MM.1S (cell line): Measurements from ENCODE around the gene CDK16.

Experiments
- DNase-seq: peaks from one replicate; pipeline ENCODE4 v3.0.0-alpha.2; 2015
- H2AFZ ChIP-seq: fragments of 300-600 bp; sonication (generic); 2 replicates; pipeline ENCODE4 v1.6.0; 2016; ENCODE audit warnings: antibody characterized with exemption, low read length
- H3F3A ChIP-seq: fragments of 300-600 bp; sonication (generic); 2 replicates; pipeline ENCODE4 v1.6.1; 2016; ENCODE audit warnings: mild to moderate bottlenecking, antibody characterized with exemption, low read length, moderate library complexity, mixed read lengths; ENCODE audit not compliant: insufficient read depth
- H3K27ac ChIP-seq: fragments of 300-600 bp; sonication (generic); 2 replicates; pipeline ENCODE4 v1.5.1; 2016; ENCODE audit warnings: mild to moderate bottlenecking, low read length
- H3K27me3 ChIP-seq: fragments of 300-600 bp; sonication (generic); replicated peaks from 2 replicates; pipeline ENCODE4 v1.6.0; 2016; ENCODE audit warnings: low read length; ENCODE audit not compliant: insufficient read depth
- H3K36me3 ChIP-seq: fragments of 300-600 bp; sonication (generic); replicated peaks from 2 replicates; pipeline ENCODE4 v1.6.1; 2016; ENCODE audit warnings: mild to moderate bottlenecking, low read length, mixed read lengths; ENCODE audit not compliant: insufficient read depth
- H3K4me1 ChIP-seq: fragments of 300-600 bp; sonication (generic); 2 replicates; pipeline ENCODE4 v1.6.1; 2016; ENCODE audit warnings: low read length, mixed read lengths
- H3K4me2 ChIP-seq: fragments of 300-600 bp; sonication (generic); 2 replicates; pipeline ENCODE4 v1.6.0; 2016; ENCODE audit warnings: low read depth, low read length
- H3K4me3 ChIP-seq: fragments of 300-600 bp; sonication (generic); 2 replicates; pipeline ENCODE4 v1.5.1; 2016; ENCODE audit warnings: low read length, mixed read lengths
- H3K79me2 ChIP-seq: fragments of 300-600 bp; sonication (generic); 2 replicates; pipeline ENCODE4 v1.6.1; 2016; ENCODE audit warnings: mixed run types, low read length, mixed read lengths
- H3K9ac ChIP-seq: fragments of 300-600 bp; sonication (generic); 2 replicates; pipeline ENCODE4 v1.6.1; 2016; ENCODE audit warnings: low read length, mixed read lengths
- H3K9me2 ChIP-seq: fragments of 300-600 bp; sonication (generic); replicated peaks from 2 replicates; pipeline ENCODE4 v1.6.1; 2016; ENCODE audit warnings: mild to moderate bottlenecking, low read length, mixed read lengths; ENCODE audit not compliant: insufficient read depth
- H3K9me3 ChIP-seq: fragments of 300-600 bp; sonication (generic); replicated peaks from 2 replicates; pipeline ENCODE4 v1.6.1; 2016; ENCODE audit warnings: mild to moderate bottlenecking, low read length, mixed read lengths; ENCODE audit not compliant: insufficient read depth
- H4K20me1 ChIP-seq: fragments of 300-600 bp; sonication (generic); 2 replicates; pipeline ENCODE4 v1.6.1; 2016; ENCODE audit warnings: mild to moderate bottlenecking, low read length, moderate library complexity, mixed read lengths; ENCODE audit not compliant: insufficient read depth
- CTCF ChIP-seq: fragments of 300-600 bp; sonication (generic); IDR thresholded peaks from 2 replicates; pipeline ENCODE4 v1.5.1; 2016; ENCODE audit warnings: antibody characterized with exemption, low read length, mixed read lengths
- EZH2 ChIP-seq: fragments of 300-600 bp; sonication (generic); optimal IDR thresholded peaks from 2 replicates; pipeline ENCODE3; 2017; ENCODE audit warnings: low read depth, mild to moderate bottlenecking, antibody characterized with exemption, low read length, mixed read lengths
- EZH2phosphoT487 ChIP-seq: fragments of 300-600 bp; sonication (generic); IDR thresholded peaks from 2 replicates; pipeline ENCODE4 v1.6.1; 2018; ENCODE audit warnings: antibody characterized with exemption, low read length

CDK16 gene

GRCh38 chrX:47198026-47198686, 20.3 kb upstream of the CDK16 start:
- TF ChIP-seq EZH2phosphoT487 (no peak), CTCF (no peak), EZH2 (no peak)
- Histone ChIP-seq H3F3A (peaks cover 3% of the 10 kb centered on the region; the same call in 1 of the 2 replicates), H3K9me3 (no peaks in the 10 kb centered on the region), H3K4me3 (no peak overlapping the region), H3K9me2 (no peaks in the 10 kb centered on the region), H3K27ac (no peak overlapping the region), H3K4me1 (peaks cover 14% of the 10 kb centered on the region; the same call in 1 of the 2 replicates), H4K20me1 (no peaks in the 10 kb centered on the region), H3K9ac (no peak overlapping the region), H3K4me2 (no peak overlapping the region), H2AFZ (no peak overlapping the region), H3K27me3 (no peaks in the 10 kb centered on the region), H3K79me2 (peaks cover 69% of the 10 kb centered on the region), H3K36me3 (0 out of 2 replicates have a peak, but pooled peaks cover under 1% of the 10 kb centered on the region)
- DNase-seq, result no peak

- H3K4me3 ChIP-seq, result no peak overlapping the region
- peaks cover 68% of the 10 kb centered on the region for H3K79me2 ChIP-seq
- no peak for TF ChIP-seq EZH2
- no peak for TF ChIP-seq EZH2phosphoT487
- no peak for TF ChIP-seq CTCF
- no peaks in the 10 kb centered on the region for H3K27me3 ChIP-seq
- H3K9me2 ChIP-seq, result no peaks in the 10 kb centered on the region
- H4K20me1 ChIP-seq, result no peaks in the 10 kb centered on the region
- H3K4me1 ChIP-seq, result peaks cover 14% of the 10 kb centered on the region; the same call in 1 of the 2 replicates
- no peak for DNase-seq
- no peak overlapping the region for H3K9ac ChIP-seq
- no peak overlapping the region for H3K4me2 ChIP-seq
- no peak overlapping the region for H2AFZ ChIP-seq
- 0 out of 2 replicates have a peak, but pooled peaks cover 3% of the 10 kb centered on the region for H3K36me3 ChIP-seq
- no peaks in the 10 kb centered on the region for H3K9me3 ChIP-seq
- H3F3A ChIP-seq, result no peaks in the 10 kb centered on the region
- no peak overlapping the region for H3K27ac ChIP-seq
Measured at GRCh38 chrX:47198687-47199080, 19.8 kb upstream of the CDK16 start.

- no peak for DNase-seq
- Histone ChIP-seq H3K27me3 (no peaks in the 10 kb centered on the region), H3K4me1 (peaks cover 14% of the 10 kb centered on the region; the same call in 1 of the 2 replicates), H3K9me3 (no peaks in the 10 kb centered on the region), H2AFZ (no peak overlapping the region), H3F3A (no peaks in the 10 kb centered on the region), H3K79me2 (peaks cover 62% of the 10 kb centered on the region), H4K20me1 (no peaks in the 10 kb centered on the region), H3K4me3 (no peak overlapping the region), H3K9ac (no peak overlapping the region), H3K27ac (no peak overlapping the region), H3K36me3 (0 out of 2 replicates have a peak, but pooled peaks cover 3% of the 10 kb centered on the region), H3K9me2 (no peaks in the 10 kb centered on the region), H3K4me2 (no peak overlapping the region)
- TF ChIP-seq CTCF (no peak), EZH2phosphoT487 (no peak), EZH2 (no peak)
Measured at GRCh38 chrX:47199286-47199685, 19.2 kb upstream of the CDK16 start.
